Measurements from ENCODE around the gene TNRC6A.
A peak's percentile ranks its signal among the peaks of the same experiment; 100 is the strongest.
"Not testable (repeated sequence)": the region's sequence is repeated elsewhere in the genome, so short reads cannot be mapped to it uniquely, and the experiment has no call there.

The TNRC6A gene
- total RNA-seq = 167 to 171 reads per million in 2 donors

DNA sequence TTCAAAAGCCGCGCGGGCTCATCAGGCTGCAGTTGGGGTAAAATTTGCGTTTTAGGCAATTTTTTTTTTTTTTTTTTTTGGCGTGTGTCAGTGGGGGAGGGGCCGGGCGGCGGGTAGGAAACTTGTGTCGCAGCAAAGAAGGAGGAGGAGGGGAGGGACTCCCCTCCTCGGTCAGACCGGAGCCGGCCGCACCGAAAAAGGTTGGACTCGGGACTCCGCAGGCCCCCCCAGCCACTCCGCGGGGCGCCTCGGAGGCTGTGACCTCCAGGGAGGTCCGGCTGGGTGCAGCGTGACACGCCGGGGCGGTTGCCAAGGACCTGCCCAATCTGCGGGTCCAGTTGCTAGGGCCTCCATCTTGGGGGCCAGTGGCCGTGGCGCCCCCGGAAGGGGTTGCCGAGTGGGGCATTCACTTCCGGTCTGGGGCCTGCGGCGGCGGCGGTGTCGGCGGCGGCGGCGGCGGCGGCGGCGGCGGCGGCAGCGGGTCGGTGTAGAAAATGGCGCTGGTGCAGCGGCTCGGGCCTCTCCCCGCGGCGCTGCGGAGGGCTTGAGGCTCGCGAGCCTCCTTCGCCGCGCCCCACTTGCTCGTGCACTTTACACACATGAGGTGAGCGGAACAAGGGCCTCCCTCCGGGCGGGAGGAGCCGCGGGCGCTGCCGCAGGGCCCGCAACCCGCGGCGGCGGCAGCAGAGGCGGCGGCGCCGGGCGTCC is at the start of gene TNRC6A:
TNRC6A (plus strand) TSS at position 409 of the 708 bp plus-strand sequence; CDS start at position 600, 191 bp downstream.
- DNase-seq = peak; percentile 71

GRCh38 chr16:24681793-24682192 is 47.7 kb upstream of the TNRC6A start:
- DNase-seq = no peak

GRCh38 chr16:24683250-24683649 is 46.2 kb upstream of the TNRC6A start:
- no peak for DNase-seq

DNA sequence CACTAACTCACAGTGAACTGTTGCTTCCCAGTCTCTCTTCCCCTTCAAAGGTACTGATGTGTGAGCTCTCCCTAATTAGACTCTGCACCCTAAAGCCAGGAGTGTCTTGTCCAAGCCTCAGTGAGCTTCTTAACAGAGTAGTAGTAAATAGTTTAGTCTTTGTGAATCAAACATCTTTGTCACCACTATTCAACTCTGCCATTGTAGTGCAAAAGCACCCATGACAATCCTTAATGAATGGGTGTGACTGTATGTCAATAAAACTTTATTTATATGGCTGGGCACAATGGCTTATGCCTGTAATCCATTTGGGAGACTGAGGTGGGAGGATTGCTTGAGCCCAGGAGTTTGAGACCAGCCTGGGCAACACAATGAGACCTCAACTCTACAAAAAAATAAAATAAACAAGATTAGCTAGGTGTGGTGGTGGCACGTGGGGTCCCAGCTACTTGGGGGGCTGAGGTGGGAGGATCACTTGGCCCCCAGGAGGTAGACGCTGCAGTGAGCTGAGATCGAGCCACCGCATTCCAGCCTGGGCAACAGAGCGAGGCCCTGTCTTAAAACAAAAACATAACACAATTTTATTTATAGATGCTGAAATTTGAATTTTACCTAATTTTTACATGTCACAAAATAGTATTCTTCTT is 45.5 kb upstream of the TNRC6A start:
- no peak for DNase-seq

DNA sequence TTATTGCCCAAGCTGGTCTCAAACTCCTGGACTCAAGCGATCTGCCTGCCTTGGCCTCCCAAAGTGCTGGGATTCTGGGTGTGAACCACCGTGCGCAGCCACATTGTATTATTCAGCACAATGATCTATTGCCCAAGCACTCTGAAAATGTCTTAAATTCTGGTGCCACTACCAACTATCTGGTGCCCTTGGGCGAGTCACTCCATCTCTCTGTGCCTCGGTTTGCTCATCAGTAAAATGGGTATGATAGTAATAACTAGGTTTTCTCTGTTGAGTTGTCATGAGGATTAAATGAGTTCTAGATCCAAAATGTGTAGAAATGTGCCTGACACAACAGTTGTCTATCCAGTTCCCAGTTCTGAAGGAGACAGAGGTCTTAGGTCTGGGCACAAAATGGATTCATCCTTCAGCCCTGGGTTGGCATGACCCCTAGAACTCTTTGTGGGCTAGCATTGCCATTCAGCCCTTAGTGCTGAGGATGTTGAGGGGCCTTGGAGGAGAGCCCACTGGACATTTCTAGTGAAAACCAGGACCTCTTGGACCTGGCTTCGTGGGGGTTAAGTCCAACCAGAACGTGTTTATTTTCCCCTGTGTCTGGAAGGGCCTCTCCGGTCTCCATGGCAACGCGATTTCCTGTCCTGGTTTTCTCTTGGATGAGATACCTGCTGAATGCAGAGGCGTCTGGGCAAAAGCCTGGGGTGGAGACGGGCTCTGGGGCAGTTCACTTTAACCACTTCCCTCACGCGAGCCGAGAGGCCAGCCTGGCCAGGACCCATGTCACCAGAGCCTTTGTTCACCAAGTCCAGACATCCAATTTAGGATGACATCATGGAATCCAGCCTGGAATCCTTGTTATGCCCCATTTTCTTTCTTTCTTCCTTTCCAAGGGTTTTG is 43.7 kb upstream of the TNRC6A start:
- no peak for DNase-seq

- DNase-seq = no peak
Observed at GRCh38 chr16:24686678-24687077, 42.8 kb upstream of the TNRC6A start.

DNA sequence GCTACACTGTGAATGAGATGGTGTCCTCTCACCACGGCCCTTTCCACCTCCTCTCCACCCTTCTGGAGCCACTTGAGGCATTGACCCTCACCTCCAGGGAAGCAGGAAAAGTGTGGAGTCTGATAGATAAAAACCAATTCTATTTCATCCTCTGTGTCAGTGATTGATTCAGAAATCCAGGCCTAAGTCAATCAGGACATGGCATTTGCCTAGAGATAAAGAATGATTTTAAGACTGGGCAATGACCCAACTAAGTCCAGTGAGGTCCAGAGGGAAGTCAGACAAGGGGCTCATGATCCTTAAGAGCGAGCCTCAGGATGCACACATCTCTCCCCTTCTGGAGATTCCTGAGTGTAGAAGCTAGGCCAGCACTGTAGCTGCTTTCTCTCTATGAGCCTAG is 41.1 kb upstream of the TNRC6A start:
- DNase-seq = no peak

DNA sequence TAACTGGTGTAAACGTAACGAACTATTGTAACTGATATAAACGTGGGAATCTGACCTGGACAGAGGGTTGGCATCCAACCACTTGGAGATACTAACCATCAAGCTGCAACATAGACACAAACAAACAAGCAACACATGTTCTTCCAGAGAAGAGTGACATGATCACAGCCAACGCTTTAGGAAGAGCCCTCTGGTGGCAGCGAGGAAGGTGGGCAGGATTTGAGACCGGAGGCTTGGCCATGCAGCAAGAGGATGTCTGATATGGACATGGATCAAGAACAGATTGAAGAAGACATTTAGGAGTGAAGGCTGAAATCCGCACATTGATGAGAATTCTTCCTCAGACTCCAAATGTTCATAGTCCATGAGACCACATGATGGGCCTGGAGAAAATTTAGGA is 40.3 kb upstream of the TNRC6A start:
- DNase-seq = no peak

DNA sequence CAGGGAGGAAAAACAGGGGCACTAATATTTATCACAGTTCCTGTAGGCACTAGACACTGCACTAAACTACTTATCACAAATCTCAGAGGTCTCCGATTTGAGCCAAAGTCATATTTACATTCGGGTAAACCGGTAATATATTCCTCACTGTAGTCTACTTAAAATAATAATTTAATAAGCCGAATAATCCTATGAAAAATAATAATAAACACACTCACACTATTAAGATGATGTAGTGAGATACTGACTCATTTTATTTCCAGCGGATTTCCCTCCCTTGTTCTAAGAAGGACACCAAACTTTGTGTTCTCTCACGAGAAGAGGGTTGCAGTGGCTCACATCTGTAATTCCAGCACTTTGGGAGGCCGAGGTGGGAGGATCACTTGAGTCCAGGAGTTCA is 36.6 kb upstream of the TNRC6A start:
- no peak for DNase-seq

DNA sequence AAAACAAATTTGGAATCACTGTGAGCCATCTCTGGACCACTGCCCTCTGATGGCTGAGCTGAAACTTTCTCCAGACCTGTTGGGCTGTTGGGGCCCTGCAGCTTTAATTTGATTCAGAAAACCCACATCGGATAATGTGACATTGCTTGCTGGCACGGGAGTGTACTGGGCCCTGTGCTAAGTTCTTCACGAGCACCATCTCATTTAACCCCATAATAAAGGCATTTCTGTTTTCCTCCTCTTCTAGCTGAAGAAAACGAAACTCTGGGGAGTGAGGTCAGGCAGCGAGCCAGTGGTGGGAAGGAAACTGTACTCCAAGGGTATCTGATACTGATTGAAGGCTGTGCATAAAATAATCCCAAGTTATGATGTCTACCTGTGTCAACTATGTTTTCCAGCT is 34.5 kb upstream of the TNRC6A start:
- no peak for DNase-seq

DNA sequence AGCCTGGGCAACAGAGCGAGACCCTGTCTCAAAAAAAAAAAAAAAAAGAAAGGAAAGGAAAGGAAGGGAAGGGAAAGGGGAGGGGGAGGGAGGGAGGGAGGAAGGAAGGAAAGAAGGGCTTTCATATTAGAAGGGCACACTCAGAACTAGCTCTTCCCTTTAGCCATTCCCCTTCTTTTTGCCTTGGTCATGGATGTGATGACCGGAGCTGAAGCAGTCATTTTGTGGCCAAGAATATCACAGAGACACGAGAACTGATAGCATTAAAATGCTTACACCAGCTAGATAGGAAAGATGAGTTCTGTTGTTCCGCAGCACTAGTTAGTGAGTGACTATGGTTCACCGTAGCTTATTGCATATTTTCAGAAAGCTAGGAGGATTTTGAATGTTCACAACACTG is 32.8 kb upstream of the TNRC6A start:
- DNase-seq = no peak

- no peak for DNase-seq
Observed at GRCh38 chr16:24698308-24698707, 31.1 kb upstream of the TNRC6A start.

GRCh38 chr16:24699151-24699723 is 30.2 kb upstream of the TNRC6A start:
- DNase-seq = no peak

DNA sequence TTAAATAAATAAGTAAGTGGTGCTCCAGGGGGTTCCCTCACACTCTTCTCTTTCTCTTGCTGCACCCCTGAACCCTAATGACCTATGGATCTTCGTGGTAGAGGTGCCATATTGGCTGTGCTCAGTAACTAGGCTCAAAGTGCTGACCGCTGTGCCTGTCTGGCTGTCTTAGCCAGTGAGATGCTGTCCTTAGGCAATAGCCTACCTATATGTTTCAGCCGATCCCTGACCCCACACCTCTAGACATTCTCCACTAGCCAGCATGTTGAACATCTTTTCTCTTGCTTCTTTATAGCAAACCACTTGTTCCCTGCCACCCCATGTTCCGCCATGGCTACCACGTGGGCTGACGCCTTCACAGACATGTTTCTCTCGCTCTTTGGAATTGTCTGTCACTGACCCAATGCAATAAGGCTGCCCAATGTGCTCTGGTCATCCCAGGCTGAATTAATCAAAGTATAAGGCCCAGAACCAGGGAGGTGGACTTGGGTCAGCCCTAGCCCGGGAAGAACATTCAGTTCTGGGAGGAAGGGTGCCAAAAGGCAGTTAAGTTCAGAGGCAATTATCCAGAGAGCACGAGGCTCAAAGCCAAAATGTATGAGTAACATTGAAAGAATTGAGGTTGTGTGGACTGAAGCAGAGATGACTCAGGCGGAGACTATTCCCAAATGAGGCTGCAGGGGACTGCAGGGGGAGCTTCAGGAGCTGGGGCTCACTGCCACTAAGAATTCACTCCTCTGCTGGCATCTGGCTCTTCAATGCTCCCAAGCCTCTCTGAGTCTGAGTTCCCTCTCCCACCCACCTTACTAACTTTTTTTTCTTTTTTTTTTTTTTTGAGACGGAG is 28.7 kb upstream of the TNRC6A start:
- no peak for DNase-seq

DNA sequence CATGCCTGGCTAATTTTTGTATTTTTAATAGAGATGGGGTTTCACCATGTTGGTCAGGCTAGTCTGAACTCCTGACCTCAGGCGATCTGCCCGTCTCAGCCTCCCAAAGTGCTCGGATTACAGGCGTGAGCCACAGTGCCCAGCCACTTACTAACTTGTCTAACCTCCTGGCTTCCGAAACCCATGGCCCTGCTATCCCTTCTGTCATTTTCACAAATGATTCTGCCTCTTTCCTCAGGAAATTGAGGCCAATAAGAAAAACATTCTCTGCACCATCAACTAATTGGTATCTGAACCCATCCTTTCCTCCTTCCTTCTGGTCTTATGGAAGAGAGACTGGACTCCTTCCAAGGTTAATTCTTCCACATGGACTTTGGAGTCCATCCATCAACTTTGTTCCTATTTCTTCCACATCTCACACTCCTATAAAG is 27.9 kb upstream of the TNRC6A start:
- DNase-seq = no peak

- DNase-seq = not testable (repeated sequence)
Observed at GRCh38 chr16:24707760-24708159, 21.7 kb upstream of the TNRC6A start.

- DNase-seq = no peak
Observed at GRCh38 chr16:24713379-24713778, 16.1 kb upstream of the TNRC6A start.

DNA sequence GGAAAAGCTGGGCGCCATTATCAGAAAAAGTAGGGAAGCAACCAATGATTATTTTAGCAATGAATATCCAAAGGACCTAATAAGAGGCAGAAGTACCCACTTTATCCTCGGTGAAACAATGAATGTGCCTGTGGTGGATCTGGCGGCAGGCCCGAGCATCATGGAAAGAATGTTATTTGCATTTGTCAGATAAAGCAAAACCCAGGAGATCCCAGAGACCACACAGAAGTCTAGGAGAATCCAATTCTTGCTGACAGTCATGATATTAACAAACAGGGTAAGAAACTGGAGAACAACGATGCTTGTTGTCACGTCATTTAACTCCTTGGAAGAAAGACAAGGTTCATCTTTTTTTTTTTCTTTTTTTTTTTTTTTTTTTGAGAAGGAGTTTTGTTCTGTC is 12.0 kb upstream of the TNRC6A start:
- no peak for DNase-seq

GRCh38 chr16:24718967-24719521 is 10.4 kb upstream of the TNRC6A start:
- no peak for DNase-seq

GRCh38 chr16:24721830-24722238 is 7.6 kb upstream of the TNRC6A start:
- no peak for DNase-seq

- DNase-seq = no peak
Observed at GRCh38 chr16:24723663-24724062, 5.8 kb upstream of the TNRC6A start.

- DNase-seq = no peak
Observed at GRCh38 chr16:24728011-24728410, 1.4 kb upstream of the TNRC6A start.
